Measurements from ENCODE around the gene FKBP6. TPM values are rescaled to one million over a fixed set of nuclear protein-coding genes. Genes with fewer than 3 reads are reported as not detected.

Gene FKBP6
- total and polyA plus RNA-seq, 2 of the 13 experiments (the other 11 are each of a cell fraction or from before 2014, with no cell fraction given): 0.07 to 0.20 TPM

DNA sequence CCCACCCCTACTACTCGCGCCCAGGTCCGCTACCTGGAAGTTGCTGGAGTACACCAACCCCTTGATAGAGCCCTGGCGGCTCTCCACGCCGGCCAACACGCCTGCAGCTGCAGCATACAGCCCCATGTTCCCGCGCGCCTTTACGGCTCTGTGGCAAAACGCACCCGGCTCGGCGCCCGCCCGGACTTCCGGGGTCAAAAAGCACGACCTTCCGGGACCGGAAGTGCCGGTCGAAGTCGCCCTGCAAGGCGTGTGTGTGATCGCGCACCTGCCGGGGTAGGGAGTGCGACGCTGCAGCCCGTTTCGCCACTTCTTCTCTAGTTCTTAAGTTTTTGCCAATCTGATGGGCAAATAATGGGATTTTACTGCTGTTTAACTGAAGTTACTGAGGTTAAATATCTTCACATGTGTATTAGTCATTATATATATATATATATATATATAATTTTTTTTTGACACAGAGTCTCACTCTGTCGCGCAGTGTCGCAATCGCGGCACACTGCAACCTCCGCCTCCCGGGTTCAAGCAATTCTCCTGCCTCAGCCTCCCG is 19.2 kb upstream of the FKBP6 start, which contains the start of gene NSUN5 (continued):
- TF ChIP-seq ZNF441 (CRISPR knock-in tag; IDR thresholded peaks at IDR 0.05; ENCODE audit: borderline replicate concordance) (peak; percentile 93), ZSCAN20 (CRISPR knock-in tag; IDR thresholded peaks at IDR 0.05; ENCODE audit: borderline replicate concordance) (0 out of 2 replicates have a peak, but pooled peaks have one; percentile 70), FOXA3 (CRISPR knock-in tag; IDR thresholded peaks at IDR 0.05) (peak; percentile 62), ATF7-NPFF (CRISPR knock-in tag; IDR thresholded peaks at IDR 0.05; ENCODE audit: low read depth) (peak; percentile 68; the same call in 1 of the 2 replicates), PHF21A (CRISPR knock-in tag; IDR thresholded peaks at IDR 0.05) (no peak), ZNF136 (CRISPR knock-in tag; IDR thresholded peaks at IDR 0.05; ENCODE audit: low read depth) (peak; percentile 40; the same call in 1 of the 2 replicates), NR2C2 (CRISPR knock-in tag; IDR thresholded peaks at IDR 0.05; ENCODE audit: borderline replicate concordance) (peak; percentile 98), RXRB (CRISPR knock-in tag; IDR thresholded peaks at IDR 0.05; ENCODE audit: borderline replicate concordance) (peak; percentile 74), ZNF354B (CRISPR knock-in tag; IDR thresholded peaks at IDR 0.05) (no peak), TBL1XR1 (IDR thresholded peaks at IDR 0.05; ENCODE audit: borderline replicate concordance, low read length, partially characterized antibody) (no peak), ZNF431 (CRISPR knock-in tag; IDR thresholded peaks at IDR 0.05; ENCODE audit: borderline replicate concordance, low read depth) (peak; percentile 68; the same call in 1 of the 2 replicates), PLRG1 (conservative IDR thresholded peaks at IDR 0.05) (no peak), REPIN1 (CRISPR knock-in tag; IDR thresholded peaks at IDR 0.05; ENCODE audit: borderline replicate concordance, low read depth) (no peak), RAD51 (IDR thresholded peaks at IDR 0.05; ENCODE audit: borderline replicate concordance) (no peak), NONO (IDR thresholded peaks at IDR 0.05) (no peak), NONO (CRISPR knock-in tag; conservative IDR thresholded peaks at IDR 0.05) (peak; percentile 86), ZSCAN30 (CRISPR knock-in tag; IDR thresholded peaks at IDR 0.05) (no peak), ISL2 (CRISPR knock-in tag; IDR thresholded peaks at IDR 0.05) (peak; percentile 71), ZNF350 (CRISPR knock-in tag; IDR thresholded peaks at IDR 0.05; ENCODE audit: borderline replicate concordance, low read depth) (peak; percentile 65; the same call in 1 of the 2 replicates), CAMTA2 (CRISPR knock-in tag; IDR thresholded peaks at IDR 0.05; ENCODE audit: borderline replicate concordance) (no peak), ZBTB20 (CRISPR knock-in tag; IDR thresholded peaks at IDR 0.05; ENCODE audit: borderline replicate concordance, low read depth) (peak; percentile 88)
- TF ChIP-seq, protein P1, sequence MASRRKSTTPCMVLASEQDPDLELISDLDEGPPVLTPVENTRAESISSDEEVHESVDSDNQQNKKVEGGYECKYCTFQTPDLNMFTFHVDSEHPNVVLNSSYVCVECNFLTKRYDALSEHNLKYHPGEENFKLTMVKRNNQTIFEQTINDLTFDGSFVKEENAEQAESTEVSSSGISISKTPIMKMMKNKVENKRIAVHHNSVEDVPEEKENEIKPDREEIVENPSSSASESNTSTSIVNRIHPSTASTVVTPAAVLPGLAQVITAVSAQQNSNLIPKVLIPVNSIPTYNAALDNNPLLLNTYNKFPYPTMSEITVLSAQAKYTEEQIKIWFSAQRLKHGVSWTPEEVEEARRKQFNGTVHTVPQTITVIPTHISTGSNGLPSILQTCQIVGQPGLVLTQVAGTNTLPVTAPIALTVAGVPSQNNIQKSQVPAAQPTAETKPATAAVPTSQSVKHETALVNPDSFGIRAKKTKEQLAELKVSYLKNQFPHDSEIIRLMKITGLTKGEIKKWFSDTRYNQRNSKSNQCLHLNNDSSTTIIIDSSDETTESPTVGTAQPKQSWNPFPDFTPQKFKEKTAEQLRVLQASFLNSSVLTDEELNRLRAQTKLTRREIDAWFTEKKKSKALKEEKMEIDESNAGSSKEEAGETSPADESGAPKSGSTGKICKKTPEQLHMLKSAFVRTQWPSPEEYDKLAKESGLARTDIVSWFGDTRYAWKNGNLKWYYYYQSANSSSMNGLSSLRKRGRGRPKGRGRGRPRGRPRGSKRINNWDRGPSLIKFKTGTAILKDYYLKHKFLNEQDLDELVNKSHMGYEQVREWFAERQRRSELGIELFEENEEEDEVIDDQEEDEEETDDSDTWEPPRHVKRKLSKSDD (CRISPR knock-in tag; IDR thresholded peaks at IDR 0.05; ENCODE audit: low read depth): no peak
- TF ChIP-seq, protein P2, sequence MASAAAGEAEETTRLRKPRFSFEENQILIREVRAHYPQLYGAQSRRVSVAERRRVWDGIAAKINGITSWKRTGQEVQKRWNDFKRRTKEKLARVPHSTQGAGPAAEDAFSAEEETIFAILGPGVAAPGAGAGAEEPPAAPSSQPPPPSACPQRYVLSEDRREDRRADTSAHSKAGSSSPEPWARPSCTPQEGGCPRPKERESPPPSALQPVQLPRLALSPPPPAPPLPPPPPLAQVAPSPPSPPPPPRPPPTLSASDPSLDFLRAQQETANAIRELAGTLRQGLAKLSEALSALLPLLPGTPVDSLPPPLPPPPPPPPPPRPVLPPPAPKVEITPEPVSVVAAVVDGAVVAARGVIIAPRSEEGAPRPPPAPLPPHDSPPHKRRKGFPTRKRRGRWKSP (CRISPR knock-in tag; IDR thresholded peaks at IDR 0.05): peak; percentile 32; the same call in 1 of the 2 replicates

Data from HepG2 (cell line).